ENCODE measurements around the gene STRIP1. TPM values are rescaled to one million over a fixed set of nuclear protein-coding genes. Genes with fewer than 3 reads are reported as not detected.

The STRIP1 gene
- total and polyA plus RNA-seq, 10 donors, result 11.8 to 98.7 (median 59.3) TPM

DNA sequence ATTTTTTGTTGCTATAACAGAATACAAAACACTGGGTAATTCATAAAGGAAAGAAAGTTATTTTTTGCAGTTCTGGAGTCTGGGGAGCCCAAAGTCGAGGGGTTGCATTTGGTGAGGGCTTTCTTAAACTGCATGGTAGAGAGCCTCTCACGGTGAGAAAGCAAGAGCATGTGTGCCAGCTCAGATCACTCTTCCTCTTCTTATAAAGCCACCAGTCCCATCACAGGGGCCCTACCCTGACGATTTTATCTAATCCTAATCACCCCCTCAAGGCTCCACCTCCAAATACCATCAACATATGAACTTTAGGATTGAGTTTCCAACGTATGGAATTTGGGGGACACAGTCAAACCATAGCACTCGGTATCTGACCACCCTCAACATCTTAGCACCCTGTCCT, 1.0 kb upstream of the STRIP1 start:
- Histone ChIP-seq H3K27me3 (replicated peaks in 1 of 7) (no peaks in the 10 kb centered on the region), H3K9me3 (no peaks in the 10 kb centered on the region), H3K27ac (peak overlapping the region in 5 of 8 donors; percentile 89 to 95 (median 94)), H3K4me3 (peak overlapping the region in 1 of 8 donors; percentile 85), H3K36me3 (peaks cover under 1 to 23% (median 4%) of the 10 kb centered on the region in 6 donors), H3K4me1 (peaks cover 19 to 73% (median 50%) of the 10 kb centered on the region in 6 donors)
- 80 to 90% (median 85%) methylated on average over 5 of the region's 5 CpGs for WGBS, 5 donors
- TF ChIP-seq POLR2AphosphoS5 (IDR thresholded peaks at IDR 0.05), result no peak
- TF ChIP-seq, protein P1, sequence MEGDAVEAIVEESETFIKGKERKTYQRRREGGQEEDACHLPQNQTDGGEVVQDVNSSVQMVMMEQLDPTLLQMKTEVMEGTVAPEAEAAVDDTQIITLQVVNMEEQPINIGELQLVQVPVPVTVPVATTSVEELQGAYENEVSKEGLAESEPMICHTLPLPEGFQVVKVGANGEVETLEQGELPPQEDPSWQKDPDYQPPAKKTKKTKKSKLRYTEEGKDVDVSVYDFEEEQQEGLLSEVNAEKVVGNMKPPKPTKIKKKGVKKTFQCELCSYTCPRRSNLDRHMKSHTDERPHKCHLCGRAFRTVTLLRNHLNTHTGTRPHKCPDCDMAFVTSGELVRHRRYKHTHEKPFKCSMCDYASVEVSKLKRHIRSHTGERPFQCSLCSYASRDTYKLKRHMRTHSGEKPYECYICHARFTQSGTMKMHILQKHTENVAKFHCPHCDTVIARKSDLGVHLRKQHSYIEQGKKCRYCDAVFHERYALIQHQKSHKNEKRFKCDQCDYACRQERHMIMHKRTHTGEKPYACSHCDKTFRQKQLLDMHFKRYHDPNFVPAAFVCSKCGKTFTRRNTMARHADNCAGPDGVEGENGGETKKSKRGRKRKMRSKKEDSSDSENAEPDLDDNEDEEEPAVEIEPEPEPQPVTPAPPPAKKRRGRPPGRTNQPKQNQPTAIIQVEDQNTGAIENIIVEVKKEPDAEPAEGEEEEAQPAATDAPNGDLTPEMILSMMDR (IDR thresholded peaks at IDR 0.05 in 8 of 11, conservative IDR thresholded peaks at IDR 0.05 in 3 of 11), result no peak
- TF ChIP-seq POLR2A (IDR thresholded peaks at IDR 0.05), result no peak
- intact Hi-C loops (cut with DNase I; ENCODE audit: low total_unique reads), result no loop called here
- no peak for DNase-seq

DNA sequence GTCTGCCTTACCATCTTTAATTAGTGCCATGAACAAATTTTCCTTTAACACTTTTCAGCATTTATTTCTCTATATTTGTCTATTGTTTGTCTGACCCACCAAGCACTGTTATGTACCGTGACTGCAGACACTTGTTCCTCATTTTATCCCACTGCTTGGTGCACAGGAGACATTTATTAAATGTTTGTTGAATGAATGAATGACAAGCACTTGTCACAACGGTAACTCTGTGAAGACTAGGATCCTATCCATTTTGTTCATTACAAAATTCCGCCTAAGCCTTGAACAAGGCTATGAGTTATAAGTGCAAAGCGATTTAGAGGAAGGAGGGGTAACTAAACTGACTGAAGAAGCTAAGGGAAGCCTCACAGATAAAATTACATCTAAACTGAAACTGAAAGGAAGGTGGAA, 379 bp upstream of the STRIP1 start:
- DNase-seq, result no peak
- 27 to 43% (median 35%) methylated on average over 4 of the region's 4 CpGs for WGBS, 5 donors
- Histone ChIP-seq H3K4me3 (peak overlapping the region; percentile 81 to 100 (median 92)), H3K27me3 (replicated peaks in 1 of 7) (no peaks in the 10 kb centered on the region), H3K4me1 (peaks cover 19 to 73% (median 50%) of the 10 kb centered on the region in 6 donors), H3K36me3 (peaks cover 5 to 29% (median 11%) of the 10 kb centered on the region in 6 donors), H3K9me3 (no peaks in the 10 kb centered on the region), H3K27ac (peak overlapping the region; percentile 83 to 95 (median 92))
- intact Hi-C loops (cut with DNase I; ENCODE audit: low total_unique reads), result no loop called here
- TF ChIP-seq, protein P1 (IDR thresholded peaks at IDR 0.05 in 8 of 11, conservative IDR thresholded peaks at IDR 0.05 in 3 of 11), result no peak
- TF ChIP-seq POLR2AphosphoS5 (IDR thresholded peaks at IDR 0.05) (no peak), POLR2A (IDR thresholded peaks at IDR 0.05) (no peak)

DNA sequence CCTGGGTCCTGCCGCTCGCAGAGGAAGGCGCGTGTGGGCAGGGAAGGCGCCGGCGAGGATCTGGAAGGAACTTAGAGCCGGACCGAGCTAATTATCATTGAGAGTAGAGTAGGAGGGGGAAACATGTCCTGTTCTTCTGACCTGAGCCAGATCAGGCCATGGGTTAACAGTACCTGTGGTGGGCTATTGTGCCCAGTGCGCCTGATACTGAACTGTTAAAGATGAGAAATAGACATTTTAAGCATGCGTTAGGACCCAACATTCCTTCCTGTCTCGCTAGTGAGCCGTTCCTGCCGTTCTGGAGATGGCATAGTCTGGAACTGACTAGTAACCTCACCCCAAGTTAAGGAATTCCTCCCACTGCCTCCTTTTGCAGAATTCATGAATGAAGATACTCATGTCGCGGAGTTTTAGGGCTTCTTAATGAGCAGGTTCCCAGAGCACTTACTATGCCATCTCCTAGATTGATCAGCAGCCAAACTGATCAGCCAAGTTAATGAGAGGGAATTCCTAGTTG, 870 bp downstream of the STRIP1 start:
- WGBS, 5 donors, result 10 to 11% (median 10%) methylated on average over 16 of the region's 16 CpGs
- intact Hi-C loops (cut with DNase I; ENCODE audit: low total_unique reads), result no loop called here

DNA sequence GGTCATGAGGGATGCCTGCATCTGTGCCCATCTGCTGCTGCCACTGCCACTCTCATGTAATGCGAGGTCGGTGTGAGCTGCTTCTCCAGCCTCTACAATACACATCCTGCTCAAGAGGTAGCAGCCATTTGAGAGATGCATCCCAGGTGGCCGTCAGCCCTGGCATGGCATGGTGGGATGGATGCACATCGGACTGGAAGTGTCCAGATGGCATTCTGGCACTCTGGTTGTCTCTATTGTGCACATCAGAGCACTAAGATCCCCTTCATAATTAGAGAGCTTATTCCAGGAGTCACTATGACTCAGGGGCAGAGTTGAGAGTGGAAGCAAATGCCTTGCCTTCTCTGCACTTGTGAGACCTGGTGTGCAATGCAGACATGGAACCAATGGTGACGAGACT, 3.8 kb downstream of the STRIP1 start:
- Histone ChIP-seq H3K27me3 (replicated peaks in 1 of 7) (no peaks in the 10 kb centered on the region), H3K4me1 (peaks cover 16 to 40% (median 32%) of the 10 kb centered on the region in 6 donors), H3K36me3 (peaks cover 6 to 71% (median 53%) of the 10 kb centered on the region in 6 donors), H3K27ac (no peak overlapping the region), H3K4me3 (no peak overlapping the region), H3K9me3 (no peaks in the 10 kb centered on the region)
- no peak for DNase-seq
- 91 to 97% (median 94%) methylated on average over 5 of the region's 5 CpGs for WGBS, 5 donors
- TF ChIP-seq POLR2A (IDR thresholded peaks at IDR 0.05) (no peak), POLR2AphosphoS5 (IDR thresholded peaks at IDR 0.05) (no peak)
- TF ChIP-seq, protein P1 (IDR thresholded peaks at IDR 0.05 in 8 of 11, conservative IDR thresholded peaks at IDR 0.05 in 3 of 11), result no peak
- intact Hi-C loops (cut with DNase I; ENCODE audit: low total_unique reads), result no loop called here

More for the DNA sequence above, 870 bp downstream of the STRIP1 start:
- TF ChIP-seq POLR2A (IDR thresholded peaks at IDR 0.05) (no peak), POLR2AphosphoS5 (IDR thresholded peaks at IDR 0.05) (no peak)
- TF ChIP-seq, protein P1 (IDR thresholded peaks at IDR 0.05 in 8 of 11, conservative IDR thresholded peaks at IDR 0.05 in 3 of 11), result no peak
- Histone ChIP-seq H3K27ac (peak overlapping the region; percentile 83 to 95 (median 92)), H3K4me3 (peak overlapping the region; percentile 81 to 100 (median 92)), H3K9me3 (no peaks in the 10 kb centered on the region), H3K4me1 (peaks cover 19 to 63% (median 44%) of the 10 kb centered on the region in 6 donors), H3K36me3 (peaks cover 6 to 41% (median 23%) of the 10 kb centered on the region in 6 donors), H3K27me3 (replicated peaks in 1 of 7) (no peaks in the 10 kb centered on the region)
- DNase-seq, result no peak
